Transverse colon (tissue), 4 donors: Measurements from ENCODE around the gene PCSK5. TPM values are rescaled to one million over a fixed set of nuclear protein-coding genes. Genes with fewer than 3 reads are reported as not detected.

Experiments
- DNase-seq: peaks from one replicate; pipeline ENCODE4 v3.0.0-alpha.2; 2019
- H3K27ac ChIP-seq, 4 donors: fragments of 200-600 bp; sonication (generic); 2 replicates each; pipeline ENCODE4 v1.5.1; 2016 to 2018; ENCODE audit warnings: inconsistent platforms in 4 of 4
- H3K27me3 ChIP-seq: fragments of 200-600 bp; sonication (generic); 2 replicates; pipeline ENCODE4 v1.5.1; 2017; ENCODE audit warnings: inconsistent platforms
- H3K36me3 ChIP-seq, 4 donors: fragments of 200-600 bp; sonication (generic); 2 replicates each; pipeline ENCODE4 v1.5.1; 2017 to 2019; ENCODE audit warnings: inconsistent platforms in 4 of 4
- H3K4me1 ChIP-seq, 4 donors: fragments of 200-600 bp; sonication (generic); 2 replicates each; pipeline ENCODE4 v1.5.1; 2017 to 2020; ENCODE audit warnings: inconsistent platforms in 4 of 4
- H3K4me3 ChIP-seq, 4 donors: fragments of 200-600 bp; sonication (generic); 1 replicate in 1 of 4; 2 replicates in 3 of 4; pipeline versions ENCODE4 v1.5.1 to v1.6.1; 2017 to 2019; ENCODE audit warnings: inconsistent platforms in 4 of 4
- H3K9me3 ChIP-seq, 2 donors: fragments of 200-600 bp; sonication (generic); 2 replicates each; pipeline ENCODE4 v1.5.1; 2017 to 2019; ENCODE audit warnings: inconsistent platforms in 2 of 2
- EP300 ChIP-seq: sonication (generic); formaldehyde crosslinking; IDR thresholded peaks from one replicate; pipeline ENCODE4 v1.6.1; 2017; ENCODE audit warnings: antibody characterized with exemption, low read depth
- POLR2A ChIP-seq: fragments of 450-650 bp; IDR thresholded peaks from one replicate; pipeline ENCODE4 v1.6.1; 2016; ENCODE audit warnings: antibody characterized with exemption, mild to moderate bottlenecking, moderate library complexity
- POLR2AphosphoS5 ChIP-seq, 3 donors: sonication (generic); formaldehyde crosslinking; IDR thresholded peaks; one replicate each; pipeline ENCODE4 v1.6.1; 2016; ENCODE audit warnings: antibody characterized with exemption in 3 of 3
- WGBS, 2 donors: methylation state at CpG; one replicate each; pipeline ENCODE4 v1.1.5; 2018; ENCODE audit warnings: low coverage in 1 of 2; 5-methylcytosine and 5-hydroxymethylcytosine counted together
- in situ Hi-C, 4 donors: fragments of 200-750 bp; cut with MboI; loops; one replicate each; pipeline versions ENCODE4 v1.15.0 to v1.15.1; 2017; ENCODE audit warnings: low sequenced_read_pairs in 3 of 4, low pct_ligation_motif_present in 1 of 4, low pct_unique_long_range_greater_than_20kb in 1 of 4
- intact Hi-C: fragments of 100-400 bp; cut with DNase I; formaldehyde crosslinking; loops from one replicate; pipeline ENCODE4 v1.15.1; 2023; ENCODE audit warnings: low total_unique reads
- total RNA-seq, 4 donors: library from RNA; depleted of rRNA; stranded (reverse); fragments of >200 nt; gene quantifications; one replicate each; pipeline ENCODE4 v1.1.0, GENCODE V29; 2016
- TF ChIP-seq, protein P1 (sequence below), 5 experiments: fragments of 200-600 bp in 3 of 5; fragments of 450-650 bp in 2 of 5; sonication (generic) in 3 of 5; IDR thresholded peaks; 1 replicate in 2 of 5; 2 replicates in 3 of 5; pipeline ENCODE4 v1.5.1; 2016 to 2017; ENCODE audit warnings: antibody characterized with exemption in 5 of 5, inconsistent platforms in 3 of 5, mild to moderate bottlenecking in 2 of 5, moderate library complexity in 1 of 5

PCSK5 gene
- total RNA-seq = 100 to 1,000 TPM; 110 to 248 (median 127) TPM

DNA sequence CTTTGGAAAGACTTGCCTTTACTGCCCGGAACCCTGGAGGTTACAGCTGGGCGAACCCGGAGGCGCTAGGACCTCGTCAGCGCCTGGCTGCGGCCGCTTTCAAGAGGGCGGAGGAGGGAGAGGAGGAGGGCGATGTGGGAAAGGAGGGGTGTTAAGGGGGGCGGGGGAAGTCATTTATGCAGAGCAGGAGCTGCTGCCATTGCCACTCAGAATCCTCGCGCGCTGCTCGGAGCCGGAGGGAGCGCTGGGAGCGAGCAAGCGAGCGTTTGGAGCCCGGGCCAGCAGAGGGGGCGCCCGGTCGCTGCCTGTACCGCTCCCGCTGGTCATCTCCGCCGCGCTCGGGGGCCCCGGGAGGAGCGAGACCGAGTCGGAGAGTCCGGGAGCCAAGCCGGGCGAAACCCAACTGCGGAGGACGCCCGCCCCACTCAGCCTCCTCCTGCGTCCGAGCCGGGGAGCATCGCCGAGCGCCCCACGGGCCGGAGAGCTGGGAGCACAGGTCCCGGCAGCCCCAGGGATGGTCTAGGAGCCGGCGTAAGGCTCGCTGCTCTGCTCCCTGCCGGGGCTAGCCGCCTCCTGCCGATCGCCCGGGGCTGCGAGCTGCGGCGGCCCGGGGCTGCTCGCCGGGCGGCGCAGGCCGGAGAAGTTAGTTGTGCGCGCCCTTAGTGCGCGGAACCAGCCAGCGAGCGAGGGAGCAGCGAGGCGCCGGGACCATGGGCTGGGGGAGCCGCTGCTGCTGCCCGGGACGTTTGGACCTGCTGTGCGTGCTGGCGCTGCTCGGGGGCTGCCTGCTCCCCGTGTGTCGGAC, at the start of gene PCSK5:
Gene PCSK5 (plus strand): TSS at position 202 of the 805 bp plus-strand sequence. CDS start 509 bp downstream, at position 711.
- peaks cover 3 to 41% (median 19%) of the 10 kb centered on the region in 4 donors for H3K4me1 ChIP-seq
- in situ Hi-C loops = loop anchor here in 3 of 4 donors (25.0 kb wide), 2 partner anchors 397 to 422 kb away; no protein-coding TSS in a partner anchor
- WGBS, 2 donors = 3% methylated on average over 32 of the region's 83 CpGs; no CpG with 5 or more reads in 1 of the 2 donors

DNA sequence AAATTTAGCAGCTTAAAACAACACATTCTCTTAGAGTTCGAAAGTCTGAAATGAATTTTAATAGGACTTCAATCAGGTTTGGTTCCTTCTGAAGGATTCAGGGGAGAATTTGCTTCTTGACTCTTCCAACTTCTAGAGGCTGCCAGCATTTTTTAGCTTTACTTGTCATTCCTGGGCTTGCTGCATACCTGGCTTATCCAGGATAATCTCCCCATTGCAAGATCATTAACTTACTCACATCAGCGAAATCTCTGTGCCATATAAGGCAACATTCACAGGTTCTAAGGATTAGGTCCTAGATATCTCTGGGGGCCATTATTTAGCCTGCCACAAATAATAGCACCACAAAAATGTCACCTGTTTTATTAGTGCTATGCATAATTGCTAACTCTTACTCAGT, 46.2 kb upstream of the PCSK5 start:
- H3K27ac ChIP-seq = no peak overlapping the region
- in situ Hi-C loops = no loop called here

More for the DNA sequence above, at the start of gene PCSK5:
- peak within 1 kb of the TSS; percentile 83 to 93 (median 90) for H3K4me3 ChIP-seq
- H3K27ac ChIP-seq = peak within 1 kb of the TSS; percentile 92 to 97 (median 95)
- DNase-seq = peak; percentile 94
- no peaks in the 10 kb centered on the region for H3K27me3 ChIP-seq
- no peaks in the 10 kb centered on the region for H3K36me3 ChIP-seq
- intact Hi-C loops = no loop called here
- no peaks in the 10 kb centered on the region for H3K9me3 ChIP-seq
- peak; percentile 96 for TF ChIP-seq POLR2A
- TF ChIP-seq EP300 = no peak
- TF ChIP-seq POLR2AphosphoS5 (IDR thresholded peaks at IDR 0.05) = peak; percentile 90 to 97 (median 96)
- TF ChIP-seq, protein P1, sequence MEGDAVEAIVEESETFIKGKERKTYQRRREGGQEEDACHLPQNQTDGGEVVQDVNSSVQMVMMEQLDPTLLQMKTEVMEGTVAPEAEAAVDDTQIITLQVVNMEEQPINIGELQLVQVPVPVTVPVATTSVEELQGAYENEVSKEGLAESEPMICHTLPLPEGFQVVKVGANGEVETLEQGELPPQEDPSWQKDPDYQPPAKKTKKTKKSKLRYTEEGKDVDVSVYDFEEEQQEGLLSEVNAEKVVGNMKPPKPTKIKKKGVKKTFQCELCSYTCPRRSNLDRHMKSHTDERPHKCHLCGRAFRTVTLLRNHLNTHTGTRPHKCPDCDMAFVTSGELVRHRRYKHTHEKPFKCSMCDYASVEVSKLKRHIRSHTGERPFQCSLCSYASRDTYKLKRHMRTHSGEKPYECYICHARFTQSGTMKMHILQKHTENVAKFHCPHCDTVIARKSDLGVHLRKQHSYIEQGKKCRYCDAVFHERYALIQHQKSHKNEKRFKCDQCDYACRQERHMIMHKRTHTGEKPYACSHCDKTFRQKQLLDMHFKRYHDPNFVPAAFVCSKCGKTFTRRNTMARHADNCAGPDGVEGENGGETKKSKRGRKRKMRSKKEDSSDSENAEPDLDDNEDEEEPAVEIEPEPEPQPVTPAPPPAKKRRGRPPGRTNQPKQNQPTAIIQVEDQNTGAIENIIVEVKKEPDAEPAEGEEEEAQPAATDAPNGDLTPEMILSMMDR (IDR thresholded peaks at IDR 0.05) = peak in 3 of 5 experiments; percentile 20 to 41 (median 35)

DNA sequence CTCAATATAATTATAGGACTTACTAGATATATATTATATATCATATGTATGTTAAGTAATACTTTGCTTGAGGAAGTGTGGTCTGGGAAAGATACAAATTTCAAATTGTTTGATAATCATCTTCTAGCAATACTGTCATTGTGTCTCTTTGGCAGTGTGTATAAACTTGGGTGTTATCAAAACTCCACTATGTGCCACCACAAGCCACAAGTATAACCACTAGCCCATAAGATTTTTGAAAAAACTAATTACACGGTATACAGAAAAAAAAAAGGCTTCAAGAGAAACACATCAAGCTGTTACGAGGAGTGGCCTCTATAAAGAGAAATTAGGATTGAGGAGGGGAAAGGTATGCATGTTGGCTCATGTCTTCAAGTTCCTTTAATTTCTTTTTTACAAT, 44.7 kb upstream of the PCSK5 start:
- intact Hi-C loops (no loop called here), in situ Hi-C loops (no loop called here)
- TF ChIP-seq EP300 (no peak), POLR2AphosphoS5 (IDR thresholded peaks at IDR 0.05) (no peak), POLR2A (no peak)
- TF ChIP-seq, protein P1 (IDR thresholded peaks at IDR 0.05) = no peak
- WGBS, 2 donors = 77 to 88% methylated on average over 2 of the region's 2 CpGs
- H3K4me3 ChIP-seq = no peak overlapping the region
- no peak for DNase-seq
- no peaks in the 10 kb centered on the region for H3K27me3 ChIP-seq
- H3K4me1 ChIP-seq = no peaks in the 10 kb centered on the region
- H3K27ac ChIP-seq = no peak overlapping the region
- no peaks in the 10 kb centered on the region for H3K9me3 ChIP-seq
- no peaks in the 10 kb centered on the region for H3K36me3 ChIP-seq

More for the DNA sequence above, 46.2 kb upstream of the PCSK5 start:
- TF ChIP-seq POLR2A (no peak), POLR2AphosphoS5 (IDR thresholded peaks at IDR 0.05) (no peak), EP300 (no peak)
- TF ChIP-seq, protein P1 (IDR thresholded peaks at IDR 0.05) = no peak
- Histone ChIP-seq H3K4me3 (no peak overlapping the region), H3K4me1 (no peaks in the 10 kb centered on the region), H3K36me3 (no peaks in the 10 kb centered on the region), H3K27me3 (no peaks in the 10 kb centered on the region), H3K9me3 (no peaks in the 10 kb centered on the region)
- WGBS, 2 donors = 81 to 82% methylated on average over 2 of the region's 2 CpGs
- intact Hi-C loops = no loop called here
- DNase-seq = no peak

DNA sequence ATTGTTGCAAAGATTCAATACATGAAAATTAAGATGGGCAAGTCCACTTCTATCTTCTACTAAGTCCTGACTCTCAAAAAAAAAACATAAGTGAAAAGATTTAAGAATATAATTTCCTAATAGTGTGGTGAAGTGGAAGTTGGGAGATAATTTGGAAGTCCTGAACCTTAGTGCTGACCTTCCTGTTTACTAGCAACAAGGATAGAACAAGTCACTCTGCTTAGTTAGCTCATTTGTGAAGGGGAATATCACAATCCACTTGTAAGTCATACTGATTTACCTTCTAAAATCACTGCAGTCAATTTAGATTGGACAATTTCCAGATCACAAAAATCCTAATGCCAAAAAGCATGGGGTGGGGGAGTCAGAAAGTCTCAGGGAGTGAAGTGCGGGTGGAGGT, 43.4 kb upstream of the PCSK5 start:
- Histone ChIP-seq H3K4me3 (no peak overlapping the region), H3K27me3 (no peaks in the 10 kb centered on the region), H3K9me3 (no peaks in the 10 kb centered on the region), H3K36me3 (no peaks in the 10 kb centered on the region), H3K27ac (no peak overlapping the region), H3K4me1 (no peaks in the 10 kb centered on the region)
- in situ Hi-C loops (no loop called here), intact Hi-C loops (no loop called here)
- 83 to 93% methylated on average over 1 of the region's 1 CpG for WGBS, 2 donors
- DNase-seq = no peak
- TF ChIP-seq EP300 (no peak), POLR2AphosphoS5 (IDR thresholded peaks at IDR 0.05) (no peak), POLR2A (no peak)
- TF ChIP-seq, protein P1 (IDR thresholded peaks at IDR 0.05) = no peak
